Vagina (tissue), 2 donors: Measurements from ENCODE around the gene PELI2. TPM values are rescaled to one million over a fixed set of nuclear protein-coding genes. Genes with fewer than 3 reads are reported as not detected.
A peak's percentile ranks its signal among the peaks of the same experiment; 100 is the strongest.

Experiments used
- DNase-seq, 2 donors: peaks; one replicate each; pipeline ENCODE4 v3.0.0-alpha.2; 2017; ENCODE audit errors: extremely low spot score in 2 of 2
- H3K27ac ChIP-seq: fragments of 200-600 bp; sonication (generic); one replicate; pipeline ENCODE4 v1.5.1; 2019
- H3K27me3 ChIP-seq: fragments of 200-600 bp; sonication (generic); one replicate; pipeline ENCODE4 v1.5.1; 2019
- H3K36me3 ChIP-seq, 2 donors: fragments of 200-600 bp; sonication (generic); one replicate each; pipeline ENCODE4 v1.5.1; 2017 to 2019
- H3K4me1 ChIP-seq: fragments of 200-600 bp; sonication (generic); one replicate; pipeline ENCODE4 v1.5.1; 2019
- H3K4me3 ChIP-seq, 2 donors: fragments of 200-600 bp; sonication (generic); 1 replicate in 1 of 2; 2 replicates in 1 of 2; pipeline ENCODE4 v1.5.1; 2016 to 2019
- H3K9me3 ChIP-seq: fragments of 200-600 bp; sonication (generic); one replicate; pipeline ENCODE4 v1.5.1; 2019
- POLR2A ChIP-seq, 2 donors: fragments of 450-650 bp; IDR thresholded peaks; one replicate each; pipeline ENCODE4 v1.6.1; 2017; ENCODE audit warnings: antibody characterized with exemption in 2 of 2, mild to moderate bottlenecking in 2 of 2, moderate library complexity in 2 of 2
- POLR2AphosphoS5 ChIP-seq, 2 donors: sonication (generic); formaldehyde crosslinking; IDR thresholded peaks; one replicate each; pipeline ENCODE4 v1.9.0; 2017; ENCODE audit warnings: antibody characterized with exemption in 2 of 2, mild to moderate bottlenecking in 2 of 2, low read depth in 1 of 2; ENCODE audit not compliant: insufficient read depth in 1 of 2
- intact Hi-C: fragments of 100-400 bp; cut with DNase I; formaldehyde crosslinking; loops from one replicate; pipeline ENCODE4 v1.15.1; 2023
- total RNA-seq: library from RNA; depleted of rRNA; stranded (reverse); fragments of >200 nt; gene quantifications from one replicate; pipeline ENCODE4 v1.2.3, GENCODE V29; 2016
- TF ChIP-seq, protein P1 (sequence below), 3 experiments: fragments of 450-650 bp in 2 of 3; fragments of 200-600 bp in 1 of 3; sonication (generic) in 1 of 3; IDR thresholded peaks; one replicate each; pipeline ENCODE4 v1.5.1; 2017 to 2019; ENCODE audit warnings: antibody characterized with exemption in 3 of 3, mild to moderate bottlenecking in 2 of 3, moderate library complexity in 2 of 3

PELI2 gene
- total RNA-seq, 1 donor from 2014 or later = 9.6 TPM

DNA sequence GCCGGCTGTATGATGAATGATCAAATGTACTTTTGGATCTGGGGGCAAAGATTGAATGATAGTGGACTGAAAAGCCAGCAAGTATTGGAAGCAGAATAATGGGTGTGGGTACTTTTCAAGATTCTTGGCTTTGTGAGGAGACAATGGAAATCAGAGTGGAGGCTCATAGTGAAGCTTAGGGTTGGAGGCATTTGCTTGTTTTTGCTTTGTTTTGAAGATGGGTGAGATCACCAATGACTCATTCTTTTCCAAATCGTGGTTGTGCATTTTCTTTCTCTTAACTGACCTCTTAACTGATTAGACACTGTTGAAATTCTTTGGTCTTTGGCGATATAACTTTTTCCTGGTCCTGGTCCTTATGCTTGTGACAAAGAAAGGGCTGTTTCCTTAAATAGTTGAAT is 54.4 kb downstream of the PELI2 start:
- Histone ChIP-seq H3K9me3 (no peaks in the 10 kb centered on the region), H3K27me3 (no peaks in the 10 kb centered on the region), H3K4me3 (no peak overlapping the region), H3K4me1 (peaks cover 29% of the 10 kb centered on the region), H3K27ac (peak overlapping the region; percentile 34), H3K36me3 (no peaks in the 10 kb centered on the region)
- intact Hi-C loops = no loop called here
- DNase-seq = no peak
- TF ChIP-seq, protein P1, sequence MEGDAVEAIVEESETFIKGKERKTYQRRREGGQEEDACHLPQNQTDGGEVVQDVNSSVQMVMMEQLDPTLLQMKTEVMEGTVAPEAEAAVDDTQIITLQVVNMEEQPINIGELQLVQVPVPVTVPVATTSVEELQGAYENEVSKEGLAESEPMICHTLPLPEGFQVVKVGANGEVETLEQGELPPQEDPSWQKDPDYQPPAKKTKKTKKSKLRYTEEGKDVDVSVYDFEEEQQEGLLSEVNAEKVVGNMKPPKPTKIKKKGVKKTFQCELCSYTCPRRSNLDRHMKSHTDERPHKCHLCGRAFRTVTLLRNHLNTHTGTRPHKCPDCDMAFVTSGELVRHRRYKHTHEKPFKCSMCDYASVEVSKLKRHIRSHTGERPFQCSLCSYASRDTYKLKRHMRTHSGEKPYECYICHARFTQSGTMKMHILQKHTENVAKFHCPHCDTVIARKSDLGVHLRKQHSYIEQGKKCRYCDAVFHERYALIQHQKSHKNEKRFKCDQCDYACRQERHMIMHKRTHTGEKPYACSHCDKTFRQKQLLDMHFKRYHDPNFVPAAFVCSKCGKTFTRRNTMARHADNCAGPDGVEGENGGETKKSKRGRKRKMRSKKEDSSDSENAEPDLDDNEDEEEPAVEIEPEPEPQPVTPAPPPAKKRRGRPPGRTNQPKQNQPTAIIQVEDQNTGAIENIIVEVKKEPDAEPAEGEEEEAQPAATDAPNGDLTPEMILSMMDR (IDR thresholded peaks at IDR 0.05) = no peak
- TF ChIP-seq POLR2A (IDR thresholded peaks at IDR 0.05) = no peak
- no peak for TF ChIP-seq POLR2AphosphoS5 (IDR thresholded peaks at IDR 0.05; ENCODE audit: insufficient read depth in 1 of 2, low read depth in 1 of 2)

- no peak overlapping the region for H3K4me3 ChIP-seq
- no peaks in the 10 kb centered on the region for H3K36me3 ChIP-seq
- intact Hi-C loops = no loop called here
- H3K27ac ChIP-seq = no peak overlapping the region
- no peak for DNase-seq
- no peaks in the 10 kb centered on the region for H3K27me3 ChIP-seq
- H3K4me1 ChIP-seq = peaks cover 20% of the 10 kb centered on the region
- no peaks in the 10 kb centered on the region for H3K9me3 ChIP-seq
- TF ChIP-seq POLR2A (IDR thresholded peaks at IDR 0.05) (no peak), POLR2AphosphoS5 (IDR thresholded peaks at IDR 0.05; ENCODE audit: insufficient read depth in 1 of 2, low read depth in 1 of 2) (no peak)
- TF ChIP-seq, protein P1 (IDR thresholded peaks at IDR 0.05) = no peak
Observed at GRCh38 chr14:56173365-56173922, 55.2 kb downstream of the PELI2 start.

DNA sequence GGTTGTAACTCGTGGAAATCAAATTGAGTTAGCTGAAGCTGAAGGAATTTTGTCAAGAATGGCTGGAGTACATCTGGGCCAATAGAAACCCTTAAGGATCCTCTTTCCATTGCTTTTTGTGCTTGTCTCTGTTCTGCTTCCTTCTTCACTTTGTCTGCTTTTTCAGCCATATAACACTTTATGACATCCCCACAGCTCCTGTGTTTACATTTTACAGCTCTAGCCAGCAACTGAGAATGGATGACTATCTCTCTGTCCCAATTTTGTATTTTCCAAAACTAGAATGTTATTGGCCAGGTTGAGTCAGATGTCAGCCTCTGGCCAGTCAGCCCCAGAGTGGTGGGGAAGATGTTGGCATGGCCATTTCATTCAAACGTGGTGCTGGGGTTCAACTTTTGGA is 57.6 kb downstream of the PELI2 start:
- no peak for TF ChIP-seq POLR2A (IDR thresholded peaks at IDR 0.05)
- TF ChIP-seq, protein P1 (IDR thresholded peaks at IDR 0.05) = no peak
- no peak for TF ChIP-seq POLR2AphosphoS5 (IDR thresholded peaks at IDR 0.05; ENCODE audit: insufficient read depth in 1 of 2, low read depth in 1 of 2)
- H3K9me3 ChIP-seq = no peaks in the 10 kb centered on the region
- no peaks in the 10 kb centered on the region for H3K27me3 ChIP-seq
- intact Hi-C loops = no loop called here
- no peaks in the 10 kb centered on the region for H3K36me3 ChIP-seq
- H3K27ac ChIP-seq = no peak overlapping the region
- peaks cover 16% of the 10 kb centered on the region for H3K4me1 ChIP-seq
- DNase-seq = no peak
- H3K4me3 ChIP-seq = no peak overlapping the region

- no peaks in the 10 kb centered on the region for H3K36me3 ChIP-seq
- no peaks in the 10 kb centered on the region for H3K9me3 ChIP-seq
- TF ChIP-seq POLR2A (IDR thresholded peaks at IDR 0.05) = no peak
- TF ChIP-seq, protein P1 (IDR thresholded peaks at IDR 0.05) = no peak
- no peak for TF ChIP-seq POLR2AphosphoS5 (IDR thresholded peaks at IDR 0.05; ENCODE audit: insufficient read depth in 1 of 2, low read depth in 1 of 2)
- no peak overlapping the region for H3K27ac ChIP-seq
- H3K4me1 ChIP-seq = peaks cover 16% of the 10 kb centered on the region
- intact Hi-C loops = no loop called here
- DNase-seq = no peak
- H3K27me3 ChIP-seq = no peaks in the 10 kb centered on the region
- no peak overlapping the region for H3K4me3 ChIP-seq
Observed at GRCh38 chr14:56176530-56176929, 58.3 kb downstream of the PELI2 start.

DNA sequence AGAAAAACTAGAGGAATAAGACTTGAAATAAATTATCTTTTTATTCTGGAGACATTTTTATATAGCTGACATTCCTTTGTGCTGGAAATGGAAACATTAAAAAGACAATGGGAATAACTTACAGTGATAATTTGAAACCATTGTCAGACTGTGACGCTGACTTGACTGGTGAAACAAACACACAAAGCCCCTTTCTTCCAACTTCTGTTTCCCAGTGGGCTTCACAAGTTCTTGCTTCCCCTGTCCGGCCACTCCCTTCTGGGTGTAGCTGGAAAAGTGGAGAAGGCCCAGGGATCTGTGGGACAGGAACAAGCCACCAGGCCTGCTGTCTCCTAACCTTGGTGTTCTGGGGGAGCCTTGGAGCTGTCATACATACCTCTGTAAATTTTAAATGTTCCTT is 58.8 kb downstream of the PELI2 start:
- peaks cover 12% of the 10 kb centered on the region for H3K4me1 ChIP-seq

More for the DNA sequence above, 58.8 kb downstream of the PELI2 start:
- intact Hi-C loops = no loop called here
- no peak overlapping the region for H3K27ac ChIP-seq
- H3K36me3 ChIP-seq = no peaks in the 10 kb centered on the region
- H3K27me3 ChIP-seq = no peaks in the 10 kb centered on the region
- TF ChIP-seq, protein P1 (IDR thresholded peaks at IDR 0.05) = no peak
- H3K4me3 ChIP-seq = no peak overlapping the region
- DNase-seq = no peak
- no peaks in the 10 kb centered on the region for H3K9me3 ChIP-seq
